Glomerular endothelial cell (primary cell): ENCODE results near the gene PJA2. TPM values are rescaled to one million over a fixed set of nuclear protein-coding genes. Genes with fewer than 3 reads are reported as not detected.
A peak's percentile ranks its signal among the peaks of the same experiment; 100 is the strongest.
"Not testable (repeated sequence)": the region's sequence is repeated elsewhere in the genome, so short reads cannot be mapped to it uniquely, and the experiment has no call there.

Experiments
- DNase-seq: peaks from one replicate; pipeline ENCODE4 v3.0.0-alpha.2; 2011; ENCODE audit warnings: low read depth, low spot score; ENCODE audit errors: extremely low read depth
- total RNA-seq: library from RNA; depleted of rRNA; stranded (reverse); fragments of >200 nt; gene quantifications from 2 replicates; pipeline ENCODE4 v1.2.3, GENCODE V29; 2015

The PJA2 gene
- total RNA-seq, result 60.8 and 74.6 TPM in 2 replicates

- peak; percentile 99 for DNase-seq
Observed at GRCh38 chr5:109409844-109410388, at the start of gene PJA2. Gene PJA2 (minus strand): TSS chr5:109409974. CDS start chr5:109383433, 26,541 bp downstream.

GRCh38 chr5:109455598-109456096, 45.9 kb upstream of the PJA2 start:
- peak; percentile 90 for DNase-seq

- no peak for DNase-seq
Observed at GRCh38 chr5:109454731-109455505, 45.1 kb upstream of the PJA2 start.

- DNase-seq, result no peak
Observed at GRCh38 chr5:109453251-109453650, 43.5 kb upstream of the PJA2 start.

- no peak for DNase-seq
Observed at GRCh38 chr5:109452661-109453060, 42.9 kb upstream of the PJA2 start.

- no peak for DNase-seq
Observed at GRCh38 chr5:109451146-109451545, 41.4 kb upstream of the PJA2 start.

GRCh38 chr5:109450129-109450877, 40.5 kb upstream of the PJA2 start:
- DNase-seq, result no peak

GRCh38 chr5:109448838-109449237, 39.1 kb upstream of the PJA2 start:
- DNase-seq, result no peak

- DNase-seq, result no peak
Observed at GRCh38 chr5:109439590-109439989, 29.8 kb upstream of the PJA2 start.

- no peak for DNase-seq
Observed at GRCh38 chr5:109426075-109426474, 16.3 kb upstream of the PJA2 start.

GRCh38 chr5:109425521-109425920, 15.7 kb upstream of the PJA2 start:
- DNase-seq, result not testable (repeated sequence)

GRCh38 chr5:109421956-109422355, 12.2 kb upstream of the PJA2 start:
- no peak for DNase-seq

GRCh38 chr5:109418712-109419352, 9.1 kb upstream of the PJA2 start:
- DNase-seq, result no peak

- DNase-seq, result no peak
Observed at GRCh38 chr5:109416882-109417281, 7.1 kb upstream of the PJA2 start.

- not testable (repeated sequence) for DNase-seq
Observed at GRCh38 chr5:109413921-109414461, 4.2 kb upstream of the PJA2 start.

- DNase-seq, result no peak
Observed at GRCh38 chr5:109413458-109413857, 3.7 kb upstream of the PJA2 start.

GRCh38 chr5:109412981-109413402, 3.2 kb upstream of the PJA2 start:
- DNase-seq, result no peak

GRCh38 chr5:109411627-109412026, 1.9 kb upstream of the PJA2 start:
- peak; percentile 82 for DNase-seq

- DNase-seq, result no peak
Observed at GRCh38 chr5:109411149-109411514, 1.4 kb upstream of the PJA2 start.

GRCh38 chr5:109410389-109411148, 795 bp upstream of the PJA2 start:
- DNase-seq, result no peak
